Measurements from ENCODE around the gene GAS7.
"Not testable (repeated sequence)": the region's sequence is repeated elsewhere in the genome, so short reads cannot be mapped to it uniquely, and the experiment has no call there.

GAS7 gene

DNA sequence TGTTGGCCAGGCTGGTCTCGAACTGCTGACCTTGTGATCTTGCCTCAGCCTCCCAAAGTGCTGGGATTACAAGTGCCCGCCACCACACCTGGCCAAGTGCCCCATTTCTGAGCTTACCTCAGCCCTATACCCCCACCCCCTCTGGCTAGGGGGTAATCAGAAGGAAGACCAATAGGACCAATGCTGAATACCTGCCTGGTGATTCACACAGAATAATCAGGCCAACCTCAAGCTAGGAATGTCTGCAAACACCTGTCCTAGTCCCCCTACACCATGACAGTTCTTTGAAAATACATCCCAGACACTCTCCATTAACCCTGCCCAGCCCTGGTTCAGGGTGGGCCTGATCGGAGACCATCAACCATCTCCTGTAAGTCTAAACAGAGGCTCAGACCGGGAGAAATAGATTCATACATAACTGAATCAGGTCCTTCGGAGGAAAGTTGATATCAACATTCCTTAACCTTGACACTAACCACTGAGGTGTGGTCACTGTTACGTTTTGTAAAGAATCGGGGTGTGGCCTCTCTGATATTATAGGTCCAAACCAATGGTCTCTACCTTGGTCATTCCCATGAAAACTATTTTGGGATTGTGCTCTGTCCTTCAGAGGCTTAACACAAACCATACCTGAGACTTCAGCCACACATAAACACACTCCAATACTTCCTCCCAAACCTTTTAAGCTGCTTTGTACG lies 130.8 kb downstream of the GAS7 start:
- no peak for DNase-seq

DNA sequence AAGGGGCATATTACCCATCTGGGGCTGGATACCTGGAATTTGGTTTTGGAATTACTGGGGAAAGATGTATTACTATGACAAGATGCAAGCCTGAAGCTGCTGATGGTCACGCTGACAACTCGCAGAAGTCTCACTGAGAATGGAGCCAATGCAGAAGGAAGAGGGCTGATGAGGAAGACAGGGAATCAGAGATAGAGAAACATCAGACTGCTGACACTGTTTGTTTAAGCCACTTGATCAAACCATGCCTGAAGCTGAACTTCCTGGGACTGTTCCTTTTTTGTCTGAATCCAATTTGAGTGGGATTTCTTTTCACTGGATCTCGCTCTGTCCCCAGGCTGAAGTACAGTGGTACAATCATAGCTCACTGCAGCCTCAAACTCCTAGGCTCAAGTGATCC lies 133.9 kb downstream of the GAS7 start:
- no peak for DNase-seq

DNA sequence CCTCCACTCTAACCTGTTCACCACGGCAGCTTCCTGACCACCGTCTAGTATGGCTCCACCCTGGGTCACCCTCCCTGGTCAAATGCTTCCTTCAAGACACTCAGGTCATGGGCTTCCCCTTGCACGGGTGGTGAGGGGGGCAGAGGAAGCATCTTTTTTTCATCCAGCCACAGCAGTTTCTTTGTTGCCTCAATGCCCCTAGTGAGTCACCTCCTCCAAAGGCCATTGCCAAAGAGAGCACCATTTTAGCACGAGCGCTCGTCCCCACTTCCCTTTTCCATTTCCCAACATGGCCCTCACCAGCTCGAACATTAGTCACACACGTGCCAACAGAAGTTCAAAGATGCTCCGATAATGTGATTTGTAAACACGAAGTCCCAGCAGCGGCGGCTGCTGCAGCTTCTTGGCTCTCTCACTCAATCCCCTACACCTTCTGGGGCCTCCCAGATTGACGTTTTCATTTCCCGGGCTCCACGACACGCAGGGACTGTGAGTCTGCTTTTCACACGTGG lies 134.6 kb downstream of the GAS7 start:
- DNase-seq: peak; percentile 29

DNA sequence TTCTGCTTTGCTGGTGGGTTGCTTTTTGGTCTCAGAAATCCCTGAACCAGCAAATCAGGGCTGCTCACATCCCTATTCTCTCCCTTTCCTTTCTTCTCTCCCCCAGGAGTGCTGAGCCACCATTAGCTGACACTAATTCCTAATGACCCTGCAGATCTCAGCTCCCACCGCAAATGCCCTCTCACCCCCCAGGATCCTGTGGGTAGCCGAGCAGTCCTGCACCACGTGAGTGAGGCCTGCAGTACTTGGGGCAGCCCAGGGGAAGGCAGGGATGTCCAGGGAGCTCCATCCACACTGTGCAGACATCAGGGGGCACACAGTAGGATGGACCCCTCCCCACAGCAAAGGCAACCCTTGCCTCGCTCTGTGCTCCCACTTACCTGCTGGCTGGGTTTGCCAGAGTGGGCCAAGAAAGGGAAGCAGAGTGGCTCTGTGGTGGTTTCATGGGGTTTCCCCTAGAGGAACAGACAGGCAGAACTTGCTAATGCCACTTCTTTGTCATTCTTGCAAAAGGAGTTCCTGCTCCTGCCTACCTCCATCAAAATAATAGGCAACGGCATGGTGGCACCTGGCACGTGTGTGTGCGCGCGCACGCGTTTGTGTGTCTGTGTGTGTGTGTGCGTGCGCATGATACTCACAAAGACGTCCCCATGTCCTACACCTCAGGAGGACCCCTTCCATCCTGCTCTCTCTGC lies 135.6 kb downstream of the GAS7 start:
- no peak for DNase-seq

DNA sequence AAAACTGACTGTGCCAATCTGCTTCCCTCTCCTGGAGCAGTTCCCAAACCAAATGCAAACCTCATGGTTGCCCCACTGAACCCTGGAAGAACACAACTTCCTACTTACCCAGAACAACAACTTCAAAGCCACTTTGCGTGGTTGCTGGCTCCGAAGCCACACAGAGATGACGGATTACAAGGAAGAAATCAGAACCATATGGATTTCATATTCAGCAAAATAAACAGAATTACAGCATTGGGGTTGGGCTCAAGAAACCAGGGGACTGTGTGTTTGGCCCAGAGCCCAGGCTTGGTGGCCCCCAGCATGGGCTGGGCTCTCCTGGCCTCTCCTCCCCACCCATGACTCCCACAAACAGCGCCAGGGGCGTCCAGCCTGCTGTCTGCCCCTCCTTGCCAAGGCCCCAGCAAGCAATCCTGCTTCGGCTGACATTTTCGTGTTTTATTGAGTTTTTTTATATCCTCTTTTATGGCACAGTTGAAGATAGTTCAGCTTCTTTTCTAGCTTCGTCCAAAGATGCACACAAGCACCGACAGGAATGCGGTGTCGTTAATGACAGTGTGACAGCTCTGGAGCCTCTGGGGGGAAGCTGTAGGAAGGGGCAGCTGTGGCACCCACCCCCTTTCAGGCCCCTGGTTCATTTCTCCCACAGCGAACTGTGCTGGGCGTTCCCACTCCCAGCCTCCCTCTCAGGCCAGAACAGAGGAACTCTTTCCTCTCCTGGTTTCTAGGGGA lies 137.1 kb downstream of the GAS7 start:
- DNase-seq: no peak

DNA sequence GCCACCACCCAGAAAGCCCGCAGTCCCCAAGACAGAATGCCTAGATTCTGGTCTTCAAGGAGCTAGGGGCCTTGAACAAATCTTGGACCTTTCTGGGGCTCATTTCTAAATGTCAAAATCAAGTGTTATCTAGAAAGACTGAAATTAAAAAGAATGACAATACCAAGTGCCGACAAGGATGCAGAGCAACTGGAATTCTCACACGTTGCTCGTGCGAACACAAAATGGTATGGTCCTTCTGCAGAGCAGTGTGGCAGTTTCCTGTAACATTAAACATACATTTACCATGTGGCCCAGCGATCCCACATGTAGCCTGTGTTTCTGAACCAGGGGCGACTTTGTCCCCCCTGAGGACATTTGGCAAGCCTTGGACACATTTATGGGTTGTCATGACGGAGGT lies 137.9 kb downstream of the GAS7 start:
- DNase-seq: no peak

DNA sequence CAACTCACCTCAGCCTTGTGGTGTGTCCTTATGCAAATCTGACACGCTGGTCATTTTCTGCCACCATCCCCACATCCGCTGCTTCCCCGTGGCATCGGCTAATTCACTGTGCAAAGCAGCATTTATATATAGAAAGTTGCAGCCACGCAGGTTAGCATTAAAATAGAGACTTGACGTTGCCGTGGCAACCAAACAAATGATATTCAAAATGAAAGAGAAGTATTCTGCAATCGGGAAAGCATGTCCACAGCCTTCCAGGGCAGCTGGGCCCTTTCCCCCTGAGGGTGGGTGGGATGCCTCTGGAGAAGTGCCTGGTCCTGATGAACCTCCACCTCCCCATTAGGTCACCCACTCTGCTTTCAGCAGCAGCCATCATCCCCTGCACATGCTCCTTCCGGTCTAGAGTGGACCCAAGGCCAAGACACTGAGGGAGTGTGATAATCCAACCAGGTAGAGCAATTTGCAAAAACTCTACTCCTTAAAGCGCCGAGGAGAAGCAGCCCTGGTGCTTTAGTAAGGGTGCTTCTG lies 138.7 kb downstream of the GAS7 start:
- no peak for DNase-seq

DNA sequence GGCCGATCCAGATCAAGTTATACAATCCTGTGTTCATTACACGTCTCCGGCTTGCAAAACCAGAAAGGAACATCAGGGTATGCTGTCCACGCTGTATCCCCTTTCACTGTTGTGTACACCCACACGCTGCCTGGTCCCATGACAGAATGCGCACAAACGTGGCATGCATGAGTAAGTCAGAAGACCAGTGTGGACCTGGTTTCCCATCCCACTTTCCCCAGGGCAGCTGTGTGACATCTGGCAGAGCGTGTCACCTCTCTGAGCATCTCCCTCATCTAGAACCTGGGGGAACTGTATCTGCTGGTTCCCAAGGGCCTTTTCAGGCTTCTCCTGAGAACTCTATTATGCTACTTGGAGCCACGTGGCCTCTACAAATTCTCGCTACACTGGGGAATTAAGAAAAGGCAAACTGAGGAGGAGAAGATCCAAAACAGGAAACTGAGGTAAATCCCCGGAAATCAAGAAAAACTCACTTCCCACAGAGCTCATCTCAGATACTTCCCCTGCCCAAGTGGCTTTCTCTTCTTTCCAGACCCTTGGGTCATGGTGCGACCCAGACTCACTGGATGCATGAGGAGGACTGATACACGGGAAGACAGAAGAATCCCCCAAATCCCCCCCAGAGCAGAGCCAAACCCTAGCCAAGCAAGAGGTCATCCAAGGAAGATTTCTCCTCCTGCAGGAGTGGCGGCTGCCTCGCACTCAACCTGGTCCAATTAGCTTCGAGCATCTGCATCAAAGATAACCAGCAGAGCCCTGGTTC lies 139.3 kb downstream of the GAS7 start:
- no peak for DNase-seq

DNA sequence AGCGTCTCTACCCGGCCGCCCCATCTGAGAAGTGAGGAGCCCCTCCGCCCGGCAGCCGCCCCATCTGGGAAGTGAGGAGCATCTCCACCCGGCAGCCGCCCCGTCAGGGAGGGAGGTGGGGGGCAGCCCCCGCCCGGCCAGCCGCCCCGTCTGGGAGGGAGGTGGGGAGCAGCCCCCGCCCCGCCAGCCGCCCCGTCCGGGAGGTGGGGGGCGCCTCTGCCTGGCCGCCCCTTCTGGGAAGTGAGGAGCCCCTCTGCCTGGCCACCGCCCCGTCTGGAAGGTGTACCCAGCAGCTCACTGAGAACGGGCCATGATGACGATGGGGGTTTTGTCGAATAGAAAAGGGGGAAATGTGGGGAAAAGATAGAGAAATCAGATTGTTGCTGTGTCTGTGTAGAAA lies 140.9 kb downstream of the GAS7 start:
- DNase-seq: not testable (repeated sequence)

DNA sequence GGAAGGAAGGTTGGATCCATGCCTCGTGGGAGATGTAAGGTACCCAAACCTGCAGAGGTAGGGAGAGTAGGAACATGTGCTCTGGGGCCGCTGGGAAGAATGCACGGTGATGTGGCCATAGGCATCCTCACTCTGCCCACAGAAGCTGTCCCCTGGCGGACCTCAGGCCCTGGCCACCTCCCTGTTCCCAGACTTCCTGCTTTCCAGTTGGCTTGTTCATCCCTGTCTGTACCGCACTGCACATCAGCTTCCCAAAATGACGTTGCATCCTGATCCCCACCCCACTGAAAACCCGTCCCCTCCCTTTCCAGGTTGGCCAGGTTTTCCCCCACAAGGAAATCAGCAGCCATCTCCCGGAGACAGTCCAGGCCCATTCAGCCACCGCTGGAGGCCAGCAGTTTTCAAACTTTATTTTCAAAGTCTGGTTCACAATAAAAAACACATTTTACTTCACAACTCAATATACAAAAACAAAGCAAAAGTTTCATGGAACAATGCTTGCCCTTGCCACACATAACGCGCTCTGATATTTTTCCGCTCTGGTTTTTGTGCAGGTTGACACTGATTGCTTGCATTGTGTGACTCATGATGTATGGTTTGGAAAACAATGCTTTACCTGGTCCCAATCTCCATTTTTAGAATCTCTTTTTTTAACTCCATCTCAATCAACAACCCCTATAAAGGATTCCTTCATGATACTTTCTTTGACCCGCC lies 143.0 kb downstream of the GAS7 start:
- DNase-seq: no peak

DNA sequence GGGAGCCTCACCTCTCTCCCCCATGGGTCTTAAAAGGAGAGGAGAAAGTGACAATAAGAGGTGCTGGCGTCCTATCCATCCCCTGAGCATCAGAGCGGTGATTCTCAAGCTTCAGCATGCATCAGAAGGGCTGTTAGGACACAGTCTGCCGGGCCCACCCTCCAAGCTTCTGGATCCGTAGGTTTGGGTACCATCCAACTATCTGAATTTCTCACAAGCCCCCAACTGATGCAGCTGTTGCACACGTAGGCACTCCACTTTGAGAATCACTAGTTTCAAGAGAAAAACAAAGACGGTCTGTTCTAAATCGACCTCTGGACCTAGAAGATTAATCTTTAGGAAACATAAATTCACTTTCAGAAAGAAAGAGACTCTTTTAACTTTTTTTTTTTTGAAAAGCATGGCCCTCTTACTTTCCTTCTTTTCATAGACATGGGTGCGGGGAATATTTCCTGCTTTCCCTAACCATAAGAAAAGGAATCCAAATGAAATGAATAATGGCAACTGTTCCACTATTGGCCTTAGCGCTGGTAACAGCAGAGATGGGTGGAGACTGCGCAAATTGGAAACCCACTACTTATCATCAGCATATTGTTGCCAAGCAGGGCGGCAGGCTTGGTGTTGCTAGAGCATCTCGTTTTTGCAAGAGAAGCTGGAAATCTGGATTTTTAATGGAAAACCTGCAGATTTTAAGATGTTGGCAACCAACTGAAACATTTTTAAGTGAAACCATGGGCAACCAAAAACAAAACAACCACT lies 144.4 kb downstream of the GAS7 start:
- DNase-seq: no peak

DNA sequence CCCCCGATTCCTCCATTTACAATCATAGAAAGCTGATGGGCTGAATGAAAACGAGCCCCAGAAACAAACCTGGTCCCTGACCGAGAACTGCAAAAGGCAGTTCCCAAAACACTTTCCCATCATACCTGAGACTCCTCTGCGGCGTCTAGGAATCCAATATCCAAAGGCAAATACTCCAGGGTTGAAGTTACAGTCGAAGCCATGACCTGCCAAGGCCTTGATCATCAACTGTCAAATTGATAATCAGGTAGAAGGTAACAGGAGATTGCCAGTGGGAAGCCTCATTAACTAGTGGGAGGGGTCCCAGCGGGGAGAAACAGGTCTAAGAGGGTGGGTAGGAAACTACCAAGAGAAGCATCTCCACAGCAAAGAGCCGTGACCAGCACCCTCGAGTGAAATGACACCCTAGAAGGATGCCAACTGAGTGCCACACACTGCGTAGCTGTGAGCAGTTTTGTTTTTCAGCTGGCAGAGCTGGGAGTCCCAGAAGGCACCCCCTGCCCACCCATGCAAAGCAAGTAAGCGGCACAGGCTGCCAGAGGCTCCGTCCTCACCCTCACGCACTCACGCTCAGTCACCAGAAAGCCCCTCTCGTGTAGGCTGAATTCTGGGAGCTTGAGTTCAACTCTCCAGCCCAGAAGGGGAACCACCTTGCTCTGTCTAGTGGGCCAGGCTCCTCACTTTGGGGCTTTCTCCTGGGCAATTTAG lies 146.1 kb downstream of the GAS7 start:
- DNase-seq: no peak

DNA sequence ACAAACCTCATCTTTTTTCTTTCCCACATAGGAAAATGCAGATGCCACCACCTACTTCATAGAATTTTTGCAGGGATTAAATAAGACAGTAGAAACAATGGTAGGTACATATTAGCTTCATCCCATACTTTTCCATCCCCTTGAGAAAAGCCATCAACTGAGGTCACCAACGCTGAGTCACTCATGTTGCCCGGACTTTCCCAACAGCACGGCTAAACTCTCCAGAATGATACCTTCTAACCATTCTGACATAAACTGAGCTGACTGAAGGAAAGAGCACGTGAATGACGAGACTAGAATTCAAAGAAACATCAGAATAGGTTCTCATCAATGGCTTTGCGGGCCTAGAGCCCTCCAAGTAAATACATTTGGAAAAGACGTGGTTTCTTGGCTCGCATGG lies 147.3 kb downstream of the GAS7 start:
- no peak for DNase-seq

DNA sequence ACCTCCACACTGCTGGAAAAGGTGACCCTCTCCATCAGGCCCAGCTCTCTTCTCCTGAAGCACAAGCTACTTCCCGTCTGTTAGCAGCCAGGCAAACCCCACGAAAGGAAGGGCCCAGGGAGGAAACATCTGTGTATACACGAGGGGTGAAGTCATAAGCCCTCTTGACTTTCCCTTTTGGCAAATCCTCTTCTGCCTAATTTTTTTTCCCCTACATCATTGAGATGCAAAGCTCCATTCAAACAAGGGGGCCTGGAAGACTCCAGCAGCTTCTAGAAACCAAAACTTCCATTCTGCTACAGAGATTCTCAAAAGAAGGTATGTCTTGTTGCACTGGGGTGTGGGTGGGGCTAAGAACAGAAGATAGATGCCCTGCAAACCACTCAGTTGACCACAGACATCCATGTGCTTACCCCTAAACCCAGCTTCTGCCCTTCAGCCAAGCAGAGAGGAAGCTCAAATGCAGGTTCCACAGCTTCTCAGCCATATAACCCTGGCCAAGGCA lies 147.8 kb downstream of the GAS7 start:
- no peak for DNase-seq

DNA sequence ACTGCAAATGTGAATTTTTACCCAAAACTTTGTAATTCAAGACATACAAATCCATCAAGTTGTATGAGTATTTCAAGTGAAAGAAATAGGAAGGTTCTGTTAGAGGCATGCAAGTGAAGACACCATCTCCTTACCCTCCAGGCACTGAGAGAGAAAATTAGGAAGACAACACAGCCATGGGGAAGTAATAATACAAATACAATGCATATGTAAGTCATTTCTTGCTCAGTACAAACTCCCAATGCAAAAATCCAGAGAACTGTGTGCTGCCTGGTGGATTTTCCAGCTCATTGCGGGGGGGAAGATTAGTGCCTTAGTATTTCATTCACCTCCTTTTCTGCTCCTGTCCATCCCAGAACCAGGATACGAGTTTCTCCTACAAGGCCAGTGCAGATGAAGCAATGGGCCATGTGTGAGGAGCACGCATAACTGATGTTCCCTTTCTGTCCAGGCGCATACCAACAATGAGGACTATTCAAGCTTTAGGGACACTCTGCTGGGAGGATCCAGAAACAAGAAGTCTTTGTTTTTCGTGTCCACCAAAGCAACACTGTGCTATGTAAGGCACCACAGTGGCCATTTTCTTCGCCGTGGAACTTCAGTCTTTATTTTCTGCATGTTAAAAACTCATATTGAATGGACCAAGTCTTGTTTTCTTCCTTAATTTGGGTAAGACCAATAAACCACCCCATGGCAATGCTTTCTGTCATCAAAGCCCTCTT lies 149.6 kb downstream of the GAS7 start:
- DNase-seq: peak; percentile 24

DNA sequence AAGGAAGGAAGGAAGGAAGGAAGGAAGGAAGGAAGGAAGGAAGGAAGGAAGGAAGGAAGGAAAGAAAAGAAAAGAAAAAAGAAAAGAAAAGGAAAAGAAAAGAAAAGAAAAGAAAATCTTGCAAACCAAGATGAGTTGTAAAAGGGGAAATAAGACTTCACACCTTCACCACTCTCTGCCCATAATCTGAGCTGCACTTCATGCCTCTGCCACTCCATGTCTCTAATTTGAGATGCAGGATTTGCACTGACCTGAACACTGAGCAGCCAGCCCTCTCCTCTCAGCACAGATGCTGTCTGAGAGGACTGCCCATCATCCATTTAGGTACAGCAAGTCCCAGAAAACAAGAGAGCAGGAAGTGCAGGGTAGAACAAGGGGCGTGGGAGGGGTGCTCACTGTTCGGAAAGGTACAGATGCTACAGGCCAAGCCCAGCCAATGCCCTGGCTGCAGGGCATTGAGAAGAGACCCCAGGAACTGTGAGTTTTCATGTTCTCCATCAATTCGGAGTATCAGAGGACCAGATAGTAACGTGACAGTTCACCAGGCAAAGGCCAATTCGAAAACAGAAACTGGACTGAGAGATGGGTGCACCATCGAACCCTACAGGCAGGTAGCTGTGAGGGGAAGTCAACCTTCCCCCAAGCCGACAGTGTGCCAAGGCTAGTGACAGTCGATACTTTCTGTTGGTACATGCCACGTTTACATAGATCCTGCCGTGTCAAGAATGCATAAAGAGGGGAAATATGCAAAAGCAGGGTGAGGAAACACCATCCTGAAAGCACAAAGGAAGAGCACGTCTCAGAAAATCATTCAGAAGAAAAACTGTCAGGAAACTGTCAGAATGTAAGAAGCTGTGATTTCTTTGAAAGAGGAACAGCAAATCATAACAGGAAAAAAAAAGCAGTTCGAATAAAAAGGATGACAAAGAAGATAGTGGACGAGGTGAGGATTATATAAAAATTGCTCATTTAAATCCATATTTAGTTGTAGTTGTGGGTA lies 151.3 kb downstream of the GAS7 start:
- DNase-seq: no peak

DNA sequence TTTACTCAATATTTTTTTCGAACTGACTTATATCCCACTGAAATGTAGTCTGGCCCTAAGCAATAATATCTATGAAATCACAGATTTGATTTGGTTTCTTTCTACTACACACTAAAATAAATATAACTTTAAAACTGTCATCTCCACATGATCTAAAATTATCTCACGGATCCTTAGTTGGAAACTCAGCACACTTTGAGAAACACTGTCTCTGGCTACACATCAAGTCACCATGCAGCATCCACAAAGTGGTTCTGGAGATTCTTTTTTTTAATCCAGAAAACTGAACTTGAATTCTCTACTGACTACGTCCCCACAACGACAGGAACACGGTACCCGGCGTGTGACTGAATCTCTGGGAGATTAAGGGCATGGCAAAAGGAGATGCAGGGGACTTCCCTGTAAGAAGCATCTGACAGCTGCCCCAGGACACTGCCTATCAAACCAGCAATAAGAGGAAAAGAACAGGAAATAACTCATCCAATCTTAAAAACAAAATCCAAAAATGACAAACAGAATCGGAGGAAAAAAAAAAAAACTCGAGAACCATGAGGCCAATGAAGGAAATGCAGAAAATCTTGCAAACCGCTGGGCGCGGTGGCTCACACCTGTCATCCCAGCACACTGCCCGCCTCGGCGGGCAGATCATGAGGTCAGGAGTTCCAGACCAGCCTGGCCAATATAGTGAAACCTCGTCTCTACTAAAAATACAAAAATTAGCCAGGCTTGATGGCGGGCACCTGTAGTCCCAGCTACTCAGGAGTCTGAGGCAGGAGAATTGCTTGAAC lies 152.3 kb downstream of the GAS7 start:
- no peak for DNase-seq
